ENCODE measurements around the gene CCL19.

DNA sequence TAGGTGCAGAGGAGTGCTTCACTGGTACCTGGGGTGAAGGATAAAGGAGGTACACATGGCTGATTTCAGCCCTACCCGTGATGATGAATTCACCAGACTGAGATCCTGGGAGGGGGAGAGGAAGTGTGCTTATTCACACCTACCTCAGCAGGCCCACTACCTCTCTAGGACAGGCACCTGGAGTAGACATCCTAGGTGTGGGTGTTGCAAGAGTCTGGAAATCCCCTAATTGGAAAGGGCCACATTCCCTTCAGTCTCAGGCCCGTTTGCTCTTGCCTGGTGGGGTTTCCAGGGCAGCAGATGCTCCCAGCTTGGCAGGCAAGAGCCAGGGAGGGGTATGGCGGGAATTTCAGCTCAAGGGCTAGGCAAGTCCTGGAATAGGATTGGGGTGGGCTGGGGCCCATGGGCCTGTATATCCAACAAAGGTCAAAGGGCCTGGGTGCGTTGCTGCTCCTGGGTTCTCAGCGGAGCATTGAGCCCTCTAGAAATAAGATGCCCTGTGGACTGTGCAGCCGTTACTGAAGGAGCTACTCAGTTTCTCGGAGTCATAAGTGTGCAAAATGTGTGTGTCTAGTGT lies 24.7 kb upstream of the CCL19 start:
- no peak for TF ChIP-seq CTCF (IDR thresholded peaks at IDR 0.05)
- TF ChIP-seq POLR2A (IDR thresholded peaks at IDR 0.05): no peak

All from lower leg skin (tissue), 3 donors.